ENCODE data around the gene UGT1A8.
"Not testable (repeated sequence)": the region's sequence is repeated elsewhere in the genome, so short reads cannot be mapped to it uniquely, and the experiment has no call there.

UGT1A8 gene

DNA sequence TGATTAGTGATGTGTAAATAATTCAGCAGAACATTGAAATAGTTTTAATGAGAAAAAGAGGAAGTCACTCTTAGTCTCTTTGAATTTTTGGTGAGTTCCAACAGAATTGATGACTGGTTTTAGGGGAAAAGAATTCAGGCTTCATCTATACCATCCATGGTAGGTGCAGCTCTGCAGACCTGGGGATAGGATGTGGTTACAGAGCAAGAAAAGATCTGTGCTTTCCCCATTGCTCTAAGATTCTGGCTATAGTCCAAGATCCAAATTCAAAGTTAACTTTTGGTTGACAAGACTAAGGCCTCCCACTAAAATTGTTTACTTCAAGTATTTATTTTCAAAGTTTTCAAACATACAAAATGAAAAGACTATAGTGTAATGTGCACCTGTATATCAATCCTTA, 22.4 kb downstream of the UGT1A8 start:
- DNase-seq, result no peak

GRCh38 chr2:233643128-233643527, 25.7 kb downstream of the UGT1A8 start:
- no peak for DNase-seq

DNA sequence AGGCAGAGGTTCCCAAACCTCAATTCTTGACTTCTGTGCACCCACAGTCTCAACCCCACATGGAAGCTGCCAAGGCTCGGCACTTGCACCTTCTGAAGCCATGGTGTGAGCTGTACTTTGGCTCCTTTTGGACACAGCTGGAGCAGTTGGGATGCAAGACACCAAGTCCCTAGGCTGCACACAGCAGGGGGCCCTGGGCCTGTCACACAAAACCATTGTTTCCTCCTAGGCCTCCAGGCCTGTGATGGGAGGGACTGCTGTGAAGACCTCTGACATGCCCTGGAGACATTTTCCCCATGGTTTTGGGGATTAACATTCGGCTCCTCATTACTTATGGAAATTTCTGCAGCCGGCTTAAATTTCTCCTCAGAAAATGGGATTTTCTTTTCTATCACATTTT, 28.6 kb downstream of the UGT1A8 start:
- DNase-seq, result not testable (repeated sequence)

- no peak for DNase-seq
Measured at GRCh38 chr2:233650981-233651380, 33.5 kb downstream of the UGT1A8 start.

- no peak for DNase-seq
Measured at GRCh38 chr2:233651430-233651829, 34.0 kb downstream of the UGT1A8 start.

- DNase-seq, result no peak
Measured at GRCh38 chr2:233654501-233654900, 37.1 kb downstream of the UGT1A8 start.

GRCh38 chr2:233655043-233655442, 37.6 kb downstream of the UGT1A8 start:
- DNase-seq, result no peak

DNA sequence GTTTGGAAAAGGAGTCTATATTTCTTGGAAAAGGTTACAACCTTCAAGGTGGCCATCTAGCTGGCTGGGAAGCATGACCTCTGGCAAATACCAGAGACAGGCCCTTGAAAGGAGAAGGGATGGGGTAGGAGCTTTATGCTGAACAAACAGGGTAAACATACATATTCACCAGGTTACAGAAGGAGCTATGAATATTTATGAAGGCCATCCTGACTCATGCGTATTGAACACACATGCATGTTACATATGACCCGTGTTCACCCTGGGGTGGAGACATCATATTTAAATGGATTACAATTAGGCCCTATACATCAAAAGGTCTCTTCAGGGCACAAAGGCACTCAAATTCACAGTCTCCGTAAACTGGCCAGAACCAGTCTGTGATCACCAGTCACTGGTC, 38.5 kb downstream of the UGT1A8 start:
- not testable (repeated sequence) for DNase-seq

DNA sequence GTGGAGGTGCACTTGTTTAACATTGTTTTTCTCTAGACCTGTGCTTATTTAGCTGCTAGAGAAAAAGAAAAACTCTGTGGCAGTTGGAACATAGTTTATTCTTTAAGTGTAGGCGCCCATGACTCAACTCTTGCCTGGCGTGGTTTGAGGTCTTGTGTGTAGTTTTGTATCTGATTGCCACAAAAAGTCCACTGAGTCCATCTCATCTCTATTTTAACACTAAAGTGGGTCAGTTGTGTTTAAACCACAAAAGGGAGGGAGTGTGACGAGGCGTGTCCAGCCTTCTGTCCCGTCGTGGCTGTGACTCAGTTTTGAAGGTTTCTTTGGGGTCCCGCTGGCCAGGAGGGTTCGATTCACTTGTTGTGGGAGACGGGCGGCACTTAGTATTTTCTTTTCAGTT, 39.0 kb downstream of the UGT1A8 start:
- DNase-seq, result no peak

DNA sequence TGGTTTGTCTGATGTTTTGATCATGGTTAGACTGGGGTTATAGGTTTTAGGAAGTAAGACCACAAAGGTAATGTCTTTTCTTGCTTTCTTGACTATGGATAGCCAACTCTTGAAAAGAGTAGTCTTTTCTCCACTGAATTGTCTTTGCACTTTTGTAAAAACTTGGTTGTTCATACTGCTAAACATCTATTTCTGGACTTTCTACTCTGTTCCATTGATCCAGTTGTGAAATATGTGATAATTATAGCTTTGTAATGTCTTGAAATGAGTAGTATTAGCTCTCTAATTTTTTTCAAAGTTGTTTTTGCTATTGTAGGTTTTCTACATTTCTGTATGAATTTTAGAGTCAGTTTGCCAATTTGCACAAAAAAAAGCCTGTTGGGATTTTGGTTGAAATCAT, 41.2 kb downstream of the UGT1A8 start:
- no peak for DNase-seq

GRCh38 chr2:233663911-233664310, 46.5 kb downstream of the UGT1A8 start:
- no peak for DNase-seq

GRCh38 chr2:233668605-233669260, 51.3 kb downstream of the UGT1A8 start:
- no peak for DNase-seq

- DNase-seq, result no peak
Measured at GRCh38 chr2:233671290-233672161, 54.1 kb downstream of the UGT1A8 start, which contains the start of gene UGT1A9. Gene UGT1A9, plus strand, starts transcription at chr2:233671898. Its CDS starts 37 bp downstream, at chr2:233671935.

DNA sequence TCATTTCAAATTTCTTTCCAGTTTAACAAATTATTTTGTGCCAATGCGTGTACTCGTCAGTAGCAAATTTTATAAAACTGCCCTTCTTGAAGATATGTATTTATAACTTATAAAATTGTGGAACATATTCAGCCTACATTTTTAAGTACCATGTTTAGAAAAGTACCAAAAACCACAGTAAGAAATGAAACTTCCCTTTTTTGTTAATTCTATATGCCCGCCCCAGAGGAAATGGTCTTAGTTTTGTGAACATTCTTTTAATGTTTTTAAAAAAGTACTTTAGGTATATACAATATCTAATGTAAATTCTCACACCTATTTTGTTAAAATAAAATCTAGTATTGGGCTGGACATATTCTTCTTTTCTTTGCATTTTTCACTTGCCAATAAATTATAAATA, 55.5 kb downstream of the UGT1A8 start:
- DNase-seq, result no peak

DNA sequence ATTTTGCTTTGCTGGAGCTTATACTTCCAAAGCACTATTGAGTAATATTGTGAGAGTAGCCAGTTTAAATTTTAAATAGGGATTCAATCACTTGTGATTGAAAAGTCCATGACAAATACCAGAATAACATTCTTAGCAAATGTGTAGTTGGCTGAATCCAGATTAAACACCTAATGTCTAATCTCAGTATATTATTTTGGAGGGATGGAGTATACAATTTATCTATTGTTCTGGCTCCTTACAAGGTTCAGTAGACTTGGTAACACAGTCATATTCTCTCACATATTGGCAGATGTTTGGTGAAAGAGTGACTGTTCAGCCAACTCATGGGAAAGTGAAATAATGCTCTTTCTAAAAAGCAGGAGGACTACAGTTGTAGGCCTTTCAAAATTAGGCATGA, 56.5 kb downstream of the UGT1A8 start:
- no peak for DNase-seq

- DNase-seq, result no peak
Measured at GRCh38 chr2:233674314-233674713, 56.9 kb downstream of the UGT1A8 start.

DNA sequence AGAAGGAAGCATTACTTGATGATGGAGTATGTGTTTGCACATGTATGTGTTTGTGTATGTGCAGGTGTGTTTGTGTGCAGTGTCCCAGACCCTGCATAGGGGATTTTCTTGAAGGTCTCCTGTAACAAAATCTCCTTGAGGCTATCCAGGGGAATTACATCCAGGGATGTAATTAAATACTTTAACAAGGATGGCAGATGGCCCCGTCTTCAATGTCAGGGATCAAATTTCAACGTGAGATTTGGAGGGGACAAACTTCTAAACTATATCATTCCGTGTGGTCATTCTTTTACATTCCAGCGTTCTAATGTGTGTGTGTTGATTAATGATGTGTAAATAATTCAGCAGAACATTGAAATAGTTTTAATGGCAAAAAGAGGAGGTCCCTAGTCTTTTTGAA, 57.6 kb downstream of the UGT1A8 start:
- DNase-seq, result no peak

- no peak for DNase-seq
Measured at GRCh38 chr2:233676046-233676445, 58.6 kb downstream of the UGT1A8 start.

DNA sequence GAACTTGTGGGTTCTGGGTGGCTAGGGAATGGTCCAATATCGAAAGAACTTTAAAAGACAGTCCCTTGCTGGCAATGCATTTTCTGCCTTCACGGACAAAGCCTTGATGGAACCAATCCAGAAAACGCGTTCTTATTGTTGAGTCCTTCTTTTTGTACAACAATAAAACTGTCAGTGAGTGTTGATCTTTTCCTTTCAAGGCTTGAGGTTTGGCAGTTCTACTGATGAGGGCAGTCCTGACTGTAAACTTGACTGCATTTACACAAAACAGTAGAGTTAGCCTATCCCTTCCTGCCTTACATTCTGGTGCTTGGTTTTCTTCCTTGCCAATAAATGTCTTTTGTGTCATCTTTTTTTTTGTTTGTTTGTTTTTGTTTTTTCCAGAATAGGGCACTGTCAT, 61.8 kb downstream of the UGT1A8 start:
- DNase-seq, result no peak

DNA sequence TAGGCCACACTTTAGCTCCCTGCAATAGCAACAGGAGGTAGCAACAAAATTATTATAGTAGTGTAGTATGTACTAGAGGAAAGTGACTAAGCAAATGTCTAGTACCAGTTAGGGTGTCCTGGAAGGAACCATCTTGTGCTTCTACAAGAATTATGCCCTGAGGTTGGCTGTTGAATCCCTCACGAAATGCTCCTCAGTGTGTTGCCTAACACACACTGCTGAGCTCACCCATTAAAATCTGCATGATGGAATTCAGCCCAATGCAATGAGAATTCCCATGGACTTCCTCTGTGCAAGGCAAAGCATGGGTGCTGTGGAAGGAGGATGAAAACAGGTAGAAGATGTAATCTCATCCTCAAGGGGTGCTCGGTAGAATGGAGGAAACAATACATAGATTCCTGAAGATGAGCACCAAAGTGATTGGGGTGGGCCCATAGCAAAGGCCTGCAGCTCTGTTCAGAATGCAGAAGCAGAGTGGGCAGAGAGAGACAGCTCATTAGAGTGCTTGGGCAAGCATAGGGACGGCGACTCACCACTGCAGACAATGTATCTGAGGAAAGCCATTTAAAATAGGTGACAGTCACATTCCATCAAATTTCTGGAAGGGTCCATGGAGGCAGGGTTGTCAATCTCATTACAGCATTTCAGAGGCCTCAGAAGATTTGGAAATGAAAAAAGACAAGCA, 63.1 kb downstream of the UGT1A8 start:
- DNase-seq, result no peak

DNA sequence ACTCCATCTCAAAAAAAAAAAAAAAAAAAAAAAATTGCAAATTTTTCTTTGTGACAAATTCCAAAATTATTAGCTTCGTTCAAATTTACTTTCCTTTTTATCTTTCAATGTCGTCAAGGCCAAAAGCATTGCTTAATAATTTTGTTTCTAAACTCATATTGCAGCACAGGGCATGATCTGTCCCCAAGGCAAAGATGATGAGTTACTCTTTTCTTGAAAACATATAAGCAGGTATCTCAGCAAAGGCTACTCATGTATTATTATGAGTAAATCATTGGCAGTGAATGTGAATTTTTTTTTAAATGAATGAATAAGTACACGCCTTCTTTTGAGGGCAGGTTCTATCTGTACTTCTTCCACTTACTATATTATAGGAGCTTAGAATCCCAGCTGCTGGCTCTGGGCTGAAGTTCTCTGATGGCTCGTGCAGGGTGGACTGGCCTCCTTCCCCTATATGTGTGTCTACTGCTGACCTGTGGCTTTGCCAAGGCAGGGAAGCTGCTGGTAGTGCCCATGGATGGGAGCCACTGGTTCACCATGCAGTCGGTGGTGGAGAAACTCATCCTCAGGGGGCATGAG, 64.2 kb downstream of the UGT1A8 start, which contains the start of gene UGT1A7:
TSS of gene UGT1A7 (plus strand) at position 381 of the 579 bp plus-strand sequence. CDS start at position 418, 37 bp downstream.
- no peak for DNase-seq

- no peak for DNase-seq
Measured at GRCh38 chr2:233684640-233685039, 67.2 kb downstream of the UGT1A8 start.

DNA sequence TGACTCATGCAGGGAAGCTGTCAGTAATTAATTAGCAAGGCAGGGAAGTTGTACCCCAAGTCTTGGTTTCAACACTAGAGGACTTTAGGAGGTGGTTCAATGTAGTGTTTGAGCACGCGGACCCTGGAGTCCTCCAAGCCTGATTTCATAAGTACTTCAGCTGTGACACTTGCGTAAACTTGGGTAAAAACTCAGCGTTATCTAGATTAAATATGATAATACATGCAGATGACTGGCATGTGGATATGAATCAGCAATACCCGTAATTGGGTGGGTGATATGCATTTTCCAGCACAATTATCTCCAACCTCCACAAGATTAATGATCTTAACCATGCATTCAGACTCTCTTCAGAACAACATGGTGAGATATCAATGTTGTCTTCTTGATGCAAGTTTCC, 69.5 kb downstream of the UGT1A8 start:
- no peak for DNase-seq

Data from right kidney (tissue), 1 donor.